Measurements from ENCODE around the gene ETV6.

Gene ETV6

DNA sequence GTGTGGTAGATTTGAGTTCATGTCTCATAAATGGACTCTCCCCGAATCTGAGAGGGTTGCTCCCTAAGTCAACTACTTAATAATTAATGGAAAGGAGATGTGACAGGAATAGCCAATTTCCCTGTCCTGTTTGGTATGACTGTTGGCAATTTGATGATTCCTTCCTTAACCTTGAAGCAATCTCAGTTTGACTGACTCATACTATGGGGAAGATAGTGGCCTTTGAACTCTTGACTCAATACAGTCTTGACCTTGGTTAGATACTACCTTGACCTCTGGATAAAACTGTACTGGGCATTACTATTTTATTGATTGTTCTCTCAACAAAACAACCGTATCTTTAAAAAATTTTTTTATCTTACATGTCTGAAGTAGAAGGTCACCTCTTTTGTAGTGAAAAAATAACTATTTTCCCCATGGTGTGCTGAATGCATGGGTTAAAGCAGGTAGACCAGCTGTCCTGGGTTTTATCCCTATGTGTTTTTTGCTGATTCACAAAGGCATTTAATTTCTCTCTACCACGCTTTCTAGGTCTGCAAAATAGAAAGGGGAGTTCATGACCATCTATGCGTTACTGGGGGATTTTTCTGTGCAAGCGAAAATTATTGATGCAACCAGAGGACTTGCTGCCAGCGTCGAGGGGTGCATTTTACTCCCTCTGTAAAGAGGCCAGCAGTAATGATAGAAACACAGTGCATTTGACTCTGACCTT, 80.1 kb downstream of the ETV6 start:
- TF ChIP-seq, protein P1, sequence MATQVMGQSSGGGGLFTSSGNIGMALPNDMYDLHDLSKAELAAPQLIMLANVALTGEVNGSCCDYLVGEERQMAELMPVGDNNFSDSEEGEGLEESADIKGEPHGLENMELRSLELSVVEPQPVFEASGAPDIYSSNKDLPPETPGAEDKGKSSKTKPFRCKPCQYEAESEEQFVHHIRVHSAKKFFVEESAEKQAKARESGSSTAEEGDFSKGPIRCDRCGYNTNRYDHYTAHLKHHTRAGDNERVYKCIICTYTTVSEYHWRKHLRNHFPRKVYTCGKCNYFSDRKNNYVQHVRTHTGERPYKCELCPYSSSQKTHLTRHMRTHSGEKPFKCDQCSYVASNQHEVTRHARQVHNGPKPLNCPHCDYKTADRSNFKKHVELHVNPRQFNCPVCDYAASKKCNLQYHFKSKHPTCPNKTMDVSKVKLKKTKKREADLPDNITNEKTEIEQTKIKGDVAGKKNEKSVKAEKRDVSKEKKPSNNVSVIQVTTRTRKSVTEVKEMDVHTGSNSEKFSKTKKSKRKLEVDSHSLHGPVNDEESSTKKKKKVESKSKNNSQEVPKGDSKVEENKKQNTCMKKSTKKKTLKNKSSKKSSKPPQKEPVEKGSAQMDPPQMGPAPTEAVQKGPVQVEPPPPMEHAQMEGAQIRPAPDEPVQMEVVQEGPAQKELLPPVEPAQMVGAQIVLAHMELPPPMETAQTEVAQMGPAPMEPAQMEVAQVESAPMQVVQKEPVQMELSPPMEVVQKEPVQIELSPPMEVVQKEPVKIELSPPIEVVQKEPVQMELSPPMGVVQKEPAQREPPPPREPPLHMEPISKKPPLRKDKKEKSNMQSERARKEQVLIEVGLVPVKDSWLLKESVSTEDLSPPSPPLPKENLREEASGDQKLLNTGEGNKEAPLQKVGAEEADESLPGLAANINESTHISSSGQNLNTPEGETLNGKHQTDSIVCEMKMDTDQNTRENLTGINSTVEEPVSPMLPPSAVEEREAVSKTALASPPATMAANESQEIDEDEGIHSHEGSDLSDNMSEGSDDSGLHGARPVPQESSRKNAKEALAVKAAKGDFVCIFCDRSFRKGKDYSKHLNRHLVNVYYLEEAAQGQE (IDR thresholded peaks at IDR 0.05; ENCODE audit: insufficient read depth in 1 of 2, low read depth in 2 of 2, low read length in 2 of 2), result no peak
- TF ChIP-seq POLR2AphosphoS5 (IDR thresholded peaks at IDR 0.05; ENCODE audit: low read depth, low read length) (no peak), FOXP2 (optimal IDR thresholded peaks at IDR 0.05; ENCODE audit: borderline replicate concordance, extremely low read depth, extremely low read length, insufficient read depth) (no peak), SIN3A (IDR thresholded peaks at IDR 0.05; ENCODE audit: borderline replicate concordance, insufficient read depth, low read length) (no peak), TAF1 (IDR thresholded peaks at IDR 0.05; ENCODE audit: borderline replicate concordance, insufficient read depth, low read length) (no peak)

DNA sequence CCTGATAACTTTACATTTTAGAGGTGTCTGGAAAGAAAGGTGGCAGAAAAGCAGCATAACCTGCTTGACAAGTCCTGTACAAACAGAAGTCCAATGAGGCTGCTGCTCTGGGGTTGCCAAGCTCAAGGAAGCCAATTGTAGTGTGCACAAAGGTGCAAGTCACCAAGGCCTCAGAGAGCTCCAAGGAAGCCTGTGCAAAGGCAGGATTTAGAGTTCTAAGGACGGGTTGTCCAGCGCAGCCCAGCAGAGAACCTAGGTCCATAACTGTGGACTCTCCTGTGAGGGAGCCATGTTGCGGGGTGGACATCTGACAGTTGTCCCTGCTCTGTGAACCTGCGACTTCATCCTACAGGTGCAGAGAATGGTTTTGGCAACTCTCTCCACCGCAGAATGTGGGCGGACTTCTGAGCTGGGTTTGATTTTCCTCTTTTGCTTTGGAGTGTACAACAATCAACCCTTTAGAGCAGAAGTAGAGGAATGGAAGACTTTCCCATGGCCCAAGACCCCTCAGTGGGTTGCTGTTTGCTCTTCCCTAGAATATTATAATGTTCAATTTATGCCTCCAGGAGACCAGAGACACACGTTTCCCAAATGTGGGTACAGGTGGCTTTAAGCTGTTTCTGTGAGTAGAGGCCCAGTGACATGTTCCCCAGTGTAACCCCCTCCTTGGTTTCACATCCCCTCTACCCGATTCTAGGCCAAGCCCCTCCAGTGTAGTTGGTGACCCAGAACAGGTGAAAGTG, 81.0 kb downstream of the ETV6 start:
- TF ChIP-seq, protein P1 (IDR thresholded peaks at IDR 0.05; ENCODE audit: insufficient read depth in 1 of 2, low read depth in 2 of 2, low read length in 2 of 2), result no peak
- no peak for TF ChIP-seq FOXP2 (optimal IDR thresholded peaks at IDR 0.05; ENCODE audit: borderline replicate concordance, extremely low read depth, extremely low read length, insufficient read depth)
- TF ChIP-seq SIN3A (IDR thresholded peaks at IDR 0.05; ENCODE audit: borderline replicate concordance, insufficient read depth, low read length), result no peak
- no peak for TF ChIP-seq TAF1 (IDR thresholded peaks at IDR 0.05; ENCODE audit: borderline replicate concordance, insufficient read depth, low read length)
- TF ChIP-seq POLR2AphosphoS5 (IDR thresholded peaks at IDR 0.05; ENCODE audit: low read depth, low read length), result no peak

DNA sequence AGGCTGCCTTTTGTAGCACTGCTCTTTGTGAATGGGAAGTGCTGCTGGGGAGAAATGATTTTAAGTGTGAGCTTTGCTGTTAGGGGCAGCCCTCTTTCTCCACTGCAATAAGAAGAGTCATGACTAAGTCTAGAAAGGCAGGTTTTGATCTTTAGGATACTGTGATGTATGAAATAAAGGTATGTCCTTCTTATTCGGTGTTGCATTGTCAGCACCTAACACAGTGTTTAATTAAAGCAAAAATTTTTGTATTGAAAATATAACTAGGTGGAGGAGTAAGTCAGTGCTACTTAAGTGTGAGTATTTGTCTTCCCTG, 81.5 kb downstream of the ETV6 start:
- no peak for TF ChIP-seq POLR2AphosphoS5 (IDR thresholded peaks at IDR 0.05; ENCODE audit: low read depth, low read length)
- no peak for TF ChIP-seq FOXP2 (optimal IDR thresholded peaks at IDR 0.05; ENCODE audit: borderline replicate concordance, extremely low read depth, extremely low read length, insufficient read depth)
- TF ChIP-seq TAF1 (IDR thresholded peaks at IDR 0.05; ENCODE audit: borderline replicate concordance, insufficient read depth, low read length), result no peak
- TF ChIP-seq, protein P1 (IDR thresholded peaks at IDR 0.05; ENCODE audit: insufficient read depth in 1 of 2, low read depth in 2 of 2, low read length in 2 of 2), result no peak
- no peak for TF ChIP-seq SIN3A (IDR thresholded peaks at IDR 0.05; ENCODE audit: borderline replicate concordance, insufficient read depth, low read length)

DNA sequence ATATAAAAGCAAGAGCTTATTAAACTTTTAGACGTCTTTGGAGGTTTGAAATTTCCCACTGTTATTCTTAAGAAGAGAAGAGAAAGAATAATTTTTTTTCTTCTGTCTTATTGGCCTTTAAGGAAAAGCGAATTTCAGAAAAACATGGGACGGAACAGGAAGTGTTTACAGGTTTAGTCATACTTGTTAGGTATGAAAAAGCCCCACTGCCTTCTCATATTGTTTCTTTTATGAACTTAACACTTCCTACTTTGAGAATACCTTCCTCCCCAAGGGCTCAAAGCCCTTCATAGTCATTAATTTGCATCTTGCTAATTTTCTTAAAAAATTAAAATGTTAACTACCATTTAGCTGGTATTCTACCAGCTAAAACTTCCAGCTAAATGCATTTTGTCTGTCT, 82.0 kb downstream of the ETV6 start:
- TF ChIP-seq TAF1 (IDR thresholded peaks at IDR 0.05; ENCODE audit: borderline replicate concordance, insufficient read depth, low read length) (no peak), FOXP2 (optimal IDR thresholded peaks at IDR 0.05; ENCODE audit: borderline replicate concordance, extremely low read depth, extremely low read length, insufficient read depth) (no peak), POLR2AphosphoS5 (IDR thresholded peaks at IDR 0.05; ENCODE audit: low read depth, low read length) (no peak), SIN3A (IDR thresholded peaks at IDR 0.05; ENCODE audit: borderline replicate concordance, insufficient read depth, low read length) (no peak)
- TF ChIP-seq, protein P1 (IDR thresholded peaks at IDR 0.05; ENCODE audit: insufficient read depth in 1 of 2, low read depth in 2 of 2, low read length in 2 of 2), result no peak
